SK-N-SH treated with all-trans-retinoic acid at 6 μM for 48 hours (cell line): ENCODE measurements around the gene TSPAN10.

Experiments used
- BACH2 ChIP-seq: fragments of 250-450 bp; sonication (Bioruptor Pico); IDR thresholded peaks from 2 replicates; pipeline ENCODE4 v1.9.0; 2021; ENCODE audit warnings: mild to moderate bottlenecking, borderline replicate concordance
- OSR1 ChIP-seq: fragments of 250-450 bp; sonication (Bioruptor Pico); IDR thresholded peaks from 2 replicates; pipeline ENCODE4 v1.8.0; 2022; ENCODE audit warnings: moderate library complexity, mild to moderate bottlenecking, inconsistent platforms
- PPARA ChIP-seq: fragments of 250-450 bp; sonication (Bioruptor Pico); IDR thresholded peaks from 2 replicates; pipeline ENCODE4 v1.5.0; 2020; ENCODE audit warnings: mild to moderate bottlenecking, borderline replicate concordance
- RARB ChIP-seq: fragments of 250-450 bp; sonication (Bioruptor Pico); IDR thresholded peaks from 2 replicates; pipeline ENCODE4 v1.8.0; 2021; ENCODE audit warnings: mild to moderate bottlenecking, moderate library complexity
- SNAI2 ChIP-seq: fragments of 250-450 bp; sonication (Bioruptor Pico); IDR thresholded peaks from 2 replicates; pipeline ENCODE4 v1.5.0; 2020; ENCODE audit warnings: mild to moderate bottlenecking, moderate library complexity
- TOX ChIP-seq: fragments of 250-450 bp; sonication (Bioruptor Pico); IDR thresholded peaks from 2 replicates; pipeline ENCODE4 v1.8.0; 2021; ENCODE audit warnings: mild to moderate bottlenecking, moderate library complexity, borderline replicate concordance
- ZFP30 ChIP-seq: fragments of 450-650 bp; formaldehyde crosslinking; IDR thresholded peaks from 2 replicates; pipeline ENCODE4 v1.5.0; 2022; ENCODE audit warnings: mild to moderate bottlenecking, moderate library complexity
- TF ChIP-seq, protein P1 (sequence below): fragments of 250-450 bp; sonication (Bioruptor Pico); IDR thresholded peaks from 2 replicates; pipeline ENCODE4 v1.5.1; 2020; ENCODE audit warnings: low read depth, mild to moderate bottlenecking, moderate library complexity
- TF ChIP-seq, protein P2 (sequence below): fragments of 250-450 bp; sonication (Bioruptor Pico); IDR thresholded peaks from 2 replicates; pipeline ENCODE4 v1.8.0; 2020; ENCODE audit warnings: mild to moderate bottlenecking, moderate library complexity, borderline replicate concordance
- TF ChIP-seq, protein P3 (sequence below): fragments of 250-450 bp; sonication (Bioruptor Pico); IDR thresholded peaks from 2 replicates; pipeline ENCODE4 v1.5.0; 2020; ENCODE audit warnings: mild to moderate bottlenecking, moderate library complexity

DNA sequence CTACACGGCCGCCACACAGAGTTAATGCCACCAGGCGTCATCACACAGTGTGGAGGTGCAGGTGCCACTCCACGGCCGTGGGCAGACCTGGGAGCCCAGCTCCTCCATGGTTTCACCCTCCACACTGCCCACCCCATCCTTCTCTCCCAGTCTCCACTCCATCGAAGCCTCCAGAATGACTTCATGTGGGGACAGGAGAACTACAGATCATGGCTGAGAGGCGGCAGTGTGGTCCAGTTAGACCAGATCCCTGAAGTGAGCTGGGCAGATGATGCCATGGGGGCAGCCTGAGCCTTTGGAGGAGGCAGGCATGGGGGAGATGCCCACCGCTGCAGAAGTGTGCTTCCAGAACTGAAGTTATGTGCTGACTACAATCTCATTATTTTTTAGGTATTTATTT, 46.9 kb upstream of the TSPAN10 start:
- TF ChIP-seq RARB (CRISPR knock-in tag) (no peak), ZFP30 (CRISPR knock-in tag) (no peak), OSR1 (CRISPR knock-in tag) (no peak), SNAI2 (CRISPR knock-in tag) (no peak), BACH2 (CRISPR knock-in tag) (no peak), PPARA (CRISPR knock-in tag) (no peak), TOX (CRISPR knock-in tag) (no peak)
- TF ChIP-seq, protein P1, sequence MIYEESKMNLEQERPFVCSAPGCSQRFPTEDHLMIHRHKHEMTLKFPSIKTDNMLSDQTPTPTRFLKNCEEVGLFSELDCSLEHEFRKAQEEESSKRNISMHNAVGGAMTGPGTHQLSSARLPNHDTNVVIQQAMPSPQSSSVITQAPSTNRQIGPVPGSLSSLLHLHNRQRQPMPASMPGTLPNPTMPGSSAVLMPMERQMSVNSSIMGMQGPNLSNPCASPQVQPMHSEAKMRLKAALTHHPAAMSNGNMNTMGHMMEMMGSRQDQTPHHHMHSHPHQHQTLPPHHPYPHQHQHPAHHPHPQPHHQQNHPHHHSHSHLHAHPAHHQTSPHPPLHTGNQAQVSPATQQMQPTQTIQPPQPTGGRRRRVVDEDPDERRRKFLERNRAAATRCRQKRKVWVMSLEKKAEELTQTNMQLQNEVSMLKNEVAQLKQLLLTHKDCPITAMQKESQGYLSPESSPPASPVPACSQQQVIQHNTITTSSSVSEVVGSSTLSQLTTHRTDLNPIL (CRISPR knock-in tag): no peak
- TF ChIP-seq, protein P2, sequence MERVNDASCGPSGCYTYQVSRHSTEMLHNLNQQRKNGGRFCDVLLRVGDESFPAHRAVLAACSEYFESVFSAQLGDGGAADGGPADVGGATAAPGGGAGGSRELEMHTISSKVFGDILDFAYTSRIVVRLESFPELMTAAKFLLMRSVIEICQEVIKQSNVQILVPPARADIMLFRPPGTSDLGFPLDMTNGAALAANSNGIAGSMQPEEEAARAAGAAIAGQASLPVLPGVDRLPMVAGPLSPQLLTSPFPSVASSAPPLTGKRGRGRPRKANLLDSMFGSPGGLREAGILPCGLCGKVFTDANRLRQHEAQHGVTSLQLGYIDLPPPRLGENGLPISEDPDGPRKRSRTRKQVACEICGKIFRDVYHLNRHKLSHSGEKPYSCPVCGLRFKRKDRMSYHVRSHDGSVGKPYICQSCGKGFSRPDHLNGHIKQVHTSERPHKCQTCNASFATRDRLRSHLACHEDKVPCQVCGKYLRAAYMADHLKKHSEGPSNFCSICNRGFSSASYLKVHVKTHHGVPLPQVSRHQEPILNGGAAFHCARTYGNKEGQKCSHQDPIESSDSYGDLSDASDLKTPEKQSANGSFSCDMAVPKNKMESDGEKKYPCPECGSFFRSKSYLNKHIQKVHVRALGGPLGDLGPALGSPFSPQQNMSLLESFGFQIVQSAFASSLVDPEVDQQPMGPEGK: no peak
- TF ChIP-seq, protein P3, sequence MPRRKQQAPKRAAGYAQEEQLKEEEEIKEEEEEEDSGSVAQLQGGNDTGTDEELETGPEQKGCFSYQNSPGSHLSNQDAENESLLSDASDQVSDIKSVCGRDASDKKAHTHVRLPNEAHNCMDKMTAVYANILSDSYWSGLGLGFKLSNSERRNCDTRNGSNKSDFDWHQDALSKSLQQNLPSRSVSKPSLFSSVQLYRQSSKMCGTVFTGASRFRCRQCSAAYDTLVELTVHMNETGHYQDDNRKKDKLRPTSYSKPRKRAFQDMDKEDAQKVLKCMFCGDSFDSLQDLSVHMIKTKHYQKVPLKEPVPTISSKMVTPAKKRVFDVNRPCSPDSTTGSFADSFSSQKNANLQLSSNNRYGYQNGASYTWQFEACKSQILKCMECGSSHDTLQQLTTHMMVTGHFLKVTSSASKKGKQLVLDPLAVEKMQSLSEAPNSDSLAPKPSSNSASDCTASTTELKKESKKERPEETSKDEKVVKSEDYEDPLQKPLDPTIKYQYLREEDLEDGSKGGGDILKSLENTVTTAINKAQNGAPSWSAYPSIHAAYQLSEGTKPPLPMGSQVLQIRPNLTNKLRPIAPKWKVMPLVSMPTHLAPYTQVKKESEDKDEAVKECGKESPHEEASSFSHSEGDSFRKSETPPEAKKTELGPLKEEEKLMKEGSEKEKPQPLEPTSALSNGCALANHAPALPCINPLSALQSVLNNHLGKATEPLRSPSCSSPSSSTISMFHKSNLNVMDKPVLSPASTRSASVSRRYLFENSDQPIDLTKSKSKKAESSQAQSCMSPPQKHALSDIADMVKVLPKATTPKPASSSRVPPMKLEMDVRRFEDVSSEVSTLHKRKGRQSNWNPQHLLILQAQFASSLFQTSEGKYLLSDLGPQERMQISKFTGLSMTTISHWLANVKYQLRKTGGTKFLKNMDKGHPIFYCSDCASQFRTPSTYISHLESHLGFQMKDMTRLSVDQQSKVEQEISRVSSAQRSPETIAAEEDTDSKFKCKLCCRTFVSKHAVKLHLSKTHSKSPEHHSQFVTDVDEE (CRISPR knock-in tag): no peak
